OCI-LY3 (cell line): ENCODE data around the gene PYGM.

Experiments used
- H2AFZ ChIP-seq: fragments of 200-600, 300-600 bp; shearing (Covaris generic); 2 replicates; pipeline ENCODE4 v1.6.0; 2014; ENCODE audit warnings: antibody characterized with exemption, low read depth, low read length
- H3K27ac ChIP-seq: fragments of 200-600, 300-600 bp; sonication (generic); 2 replicates; pipeline ENCODE4 v1.5.1; 2014; ENCODE audit warnings: mild to moderate bottlenecking, low read length, moderate library complexity, mixed read lengths
- H3K27me3 ChIP-seq: fragments of 200-600, 300-600 bp; sonication (generic); 2 replicates; pipeline ENCODE4 v1.6.1; 2014; ENCODE audit warnings: low read depth, low read length, mixed read lengths
- H3K36me3 ChIP-seq: fragments of 200-600, 300-600 bp; sonication (generic); replicated peaks from 2 replicates; pipeline ENCODE3; 2014; ENCODE audit warnings: low read depth, low read length, mixed read lengths
- H3K4me1 ChIP-seq: fragments of 300-600, 200-600 bp; sonication (generic); 2 replicates; pipeline ENCODE4 v1.6.1; 2014; ENCODE audit warnings: low read length, mixed read lengths
- H3K4me2 ChIP-seq: fragments of 200-600, 300-600 bp; sonication (generic); 2 replicates; pipeline ENCODE4 v1.6.1; 2014; ENCODE audit warnings: low read length, mixed read lengths
- H3K4me3 ChIP-seq: fragments of 300-600, 200-600 bp; sonication (generic); 2 replicates; pipeline ENCODE4 v1.5.1; 2014; ENCODE audit warnings: antibody characterized with exemption, mild to moderate bottlenecking, low read length, moderate library complexity
- H3K79me2 ChIP-seq: fragments of 300-600, 200-600 bp; shearing (Covaris generic); 2 replicates; pipeline ENCODE4 v1.6.1; 2014; ENCODE audit warnings: mild to moderate bottlenecking, low read length, mixed read lengths
- H3K9ac ChIP-seq: fragments of 300-600, 200-600 bp; shearing (Covaris generic); 2 replicates; pipeline ENCODE4 v1.6.0; 2014; ENCODE audit warnings: mild to moderate bottlenecking, low read length, moderate library complexity
- H3K9me3 ChIP-seq: fragments of 200-600, 300-600 bp; shearing (Covaris generic); 2 replicates; pipeline ENCODE4 v1.6.1; 2014; ENCODE audit warnings: low read length, mixed read lengths; ENCODE audit not compliant: insufficient read depth
- H4K20me1 ChIP-seq: fragments of 200-600, 300-600 bp; sonication (generic); 2 replicates; pipeline ENCODE4 v1.6.1; 2016; ENCODE audit warnings: low read length, mixed read lengths; ENCODE audit not compliant: insufficient read depth
- EZH2phosphoT487 ChIP-seq: fragments of 200-600 bp; shearing (Covaris generic); IDR thresholded peaks from 2 replicates; pipeline ENCODE4 v1.6.1; 2018; ENCODE audit warnings: antibody characterized with exemption, mixed run types, low read depth
- TF ChIP-seq, protein P1 (sequence below): fragments of 200-600, 300-600 bp; sonication (generic); IDR thresholded peaks from 2 replicates; pipeline ENCODE4 v1.5.1; 2014; ENCODE audit warnings: antibody characterized with exemption, low read length, low read depth

The PYGM gene

GRCh38 chr11:64799256-64799622 lies 39.5 kb upstream of the PYGM start:
- peaks cover 40% of the 10 kb centered on the region for H3K36me3 ChIP-seq

GRCh38 chr11:64796757-64797541 lies 37.2 kb upstream of the PYGM start:
- no peaks in the 10 kb centered on the region for H4K20me1 ChIP-seq
- H2AFZ ChIP-seq, result no peak overlapping the region
- H3K4me1 ChIP-seq, result peaks cover 10% of the 10 kb centered on the region
- H3K4me3 ChIP-seq, result no peak overlapping the region
- no peak for TF ChIP-seq EZH2phosphoT487
- TF ChIP-seq, protein P1, sequence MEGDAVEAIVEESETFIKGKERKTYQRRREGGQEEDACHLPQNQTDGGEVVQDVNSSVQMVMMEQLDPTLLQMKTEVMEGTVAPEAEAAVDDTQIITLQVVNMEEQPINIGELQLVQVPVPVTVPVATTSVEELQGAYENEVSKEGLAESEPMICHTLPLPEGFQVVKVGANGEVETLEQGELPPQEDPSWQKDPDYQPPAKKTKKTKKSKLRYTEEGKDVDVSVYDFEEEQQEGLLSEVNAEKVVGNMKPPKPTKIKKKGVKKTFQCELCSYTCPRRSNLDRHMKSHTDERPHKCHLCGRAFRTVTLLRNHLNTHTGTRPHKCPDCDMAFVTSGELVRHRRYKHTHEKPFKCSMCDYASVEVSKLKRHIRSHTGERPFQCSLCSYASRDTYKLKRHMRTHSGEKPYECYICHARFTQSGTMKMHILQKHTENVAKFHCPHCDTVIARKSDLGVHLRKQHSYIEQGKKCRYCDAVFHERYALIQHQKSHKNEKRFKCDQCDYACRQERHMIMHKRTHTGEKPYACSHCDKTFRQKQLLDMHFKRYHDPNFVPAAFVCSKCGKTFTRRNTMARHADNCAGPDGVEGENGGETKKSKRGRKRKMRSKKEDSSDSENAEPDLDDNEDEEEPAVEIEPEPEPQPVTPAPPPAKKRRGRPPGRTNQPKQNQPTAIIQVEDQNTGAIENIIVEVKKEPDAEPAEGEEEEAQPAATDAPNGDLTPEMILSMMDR, result no peak
- no peaks in the 10 kb centered on the region for H3K9me3 ChIP-seq
- peaks cover 40% of the 10 kb centered on the region for H3K36me3 ChIP-seq
- H3K27me3 ChIP-seq, result no peaks in the 10 kb centered on the region
- H3K9ac ChIP-seq, result no peak overlapping the region
- no peak overlapping the region for H3K4me2 ChIP-seq
- H3K79me2 ChIP-seq, result peaks cover 3% of the 10 kb centered on the region
- no peak overlapping the region for H3K27ac ChIP-seq

More at GRCh38 chr11:64799256-64799622, 39.5 kb upstream of the PYGM start:
- Histone ChIP-seq H3K4me1 (peaks cover 19% of the 10 kb centered on the region), H3K79me2 (peaks cover 16% of the 10 kb centered on the region), H4K20me1 (no peaks in the 10 kb centered on the region), H3K4me2 (no peak overlapping the region), H3K4me3 (no peak overlapping the region), H3K27me3 (no peaks in the 10 kb centered on the region), H3K27ac (no peak overlapping the region), H3K9me3 (no peaks in the 10 kb centered on the region), H3K9ac (no peak overlapping the region), H2AFZ (no peak overlapping the region)
- TF ChIP-seq EZH2phosphoT487, result no peak
- TF ChIP-seq, protein P1, result no peak

GRCh38 chr11:64796047-64796756 lies 36.4 kb upstream of the PYGM start:
- no peaks in the 10 kb centered on the region for H3K79me2 ChIP-seq
- no peak for TF ChIP-seq EZH2phosphoT487
- TF ChIP-seq, protein P1, result no peak
- H3K9ac ChIP-seq, result no peak overlapping the region
- H3K36me3 ChIP-seq, result peaks cover 40% of the 10 kb centered on the region
- H2AFZ ChIP-seq, result no peak overlapping the region
- no peak overlapping the region for H3K27ac ChIP-seq
- no peaks in the 10 kb centered on the region for H3K27me3 ChIP-seq
- no peak overlapping the region for H3K4me2 ChIP-seq
- no peak overlapping the region for H3K4me3 ChIP-seq
- H3K4me1 ChIP-seq, result peaks cover 2% of the 10 kb centered on the region; the same call in 1 of the 2 replicates
- H3K9me3 ChIP-seq, result no peaks in the 10 kb centered on the region
- H4K20me1 ChIP-seq, result no peaks in the 10 kb centered on the region

DNA sequence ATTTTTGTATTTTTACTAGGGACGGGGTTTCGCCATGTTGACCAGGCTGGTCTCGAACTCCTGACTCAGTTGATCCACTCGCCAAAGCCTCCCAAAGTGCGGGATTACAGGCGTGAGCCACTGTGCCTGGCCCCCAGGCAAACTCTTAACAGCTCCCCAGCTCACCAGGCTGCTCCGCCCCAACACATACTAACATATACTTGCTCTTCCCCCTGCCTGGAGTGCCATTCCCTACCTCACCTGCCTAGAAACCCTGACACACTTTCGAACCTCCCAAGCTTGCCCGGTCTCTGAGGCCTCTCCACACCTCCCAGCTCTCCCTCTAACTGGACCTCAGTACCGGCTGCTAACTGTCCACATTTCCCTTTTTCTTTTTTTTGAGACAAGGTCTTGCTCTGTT lies 34.8 kb upstream of the PYGM start:
- H3K79me2 ChIP-seq, result no peaks in the 10 kb centered on the region
- H3K4me3 ChIP-seq, result no peak overlapping the region
- H3K9me3 ChIP-seq, result no peaks in the 10 kb centered on the region
- TF ChIP-seq EZH2phosphoT487, result no peak
- TF ChIP-seq, protein P1, result no peak
- H3K27me3 ChIP-seq, result no peaks in the 10 kb centered on the region
- H2AFZ ChIP-seq, result no peak overlapping the region
- no peaks in the 10 kb centered on the region for H4K20me1 ChIP-seq
- H3K4me1 ChIP-seq, result no peaks in the 10 kb centered on the region
- no peak overlapping the region for H3K9ac ChIP-seq
- H3K4me2 ChIP-seq, result no peak overlapping the region
- peaks cover 35% of the 10 kb centered on the region for H3K36me3 ChIP-seq
- H3K27ac ChIP-seq, result no peak overlapping the region
